Activated CD4-positive, alpha-beta T cell treated with anti-CD3 and anti-CD28 coated beads, Interleukin-2, amount 10 ng/mL, durations not matched to agents 24 days and 14 days (primary cell): ENCODE results near the gene DDX21. TPM values are rescaled to one million over a fixed set of nuclear protein-coding genes. Genes with fewer than 3 reads are reported as not detected.
"Not testable (repeated sequence)": the region's sequence is repeated elsewhere in the genome, so short reads cannot be mapped to it uniquely, and the experiment has no call there.

Experiments used
- DNase-seq: peaks from one replicate; pipeline ENCODE4 v3.0.0; 2022
- H3K27ac Mint-ChIP-seq: one replicate; pipeline ENCODE4 v1.8.0; 2022; ENCODE audit warnings: mild to moderate bottlenecking, mixed read lengths
- H3K27me3 Mint-ChIP-seq: one replicate; pipeline ENCODE4 v1.8.0; 2022; ENCODE audit warnings: mixed read lengths
- H3K36me3 Mint-ChIP-seq: one replicate; pipeline ENCODE4 v1.8.0; 2022; ENCODE audit warnings: low read depth, mild to moderate bottlenecking, mixed read lengths
- H3K4me1 Mint-ChIP-seq: one replicate; pipeline ENCODE4 v1.8.0; 2021; ENCODE audit warnings: mixed read lengths
- H3K4me3 Mint-ChIP-seq: one replicate; pipeline ENCODE4 v1.8.0; 2022; ENCODE audit warnings: mild to moderate bottlenecking, moderate library complexity, mixed read lengths
- H3K9me3 Mint-ChIP-seq: one replicate; pipeline ENCODE4 v1.8.0; 2021; ENCODE audit warnings: mixed read lengths
- intact Hi-C: fragments of 100-400 bp; cut with micrococcal nuclease; formaldehyde crosslinking; loops from one replicate; pipeline ENCODE4 v1.15.1; 2023
- total RNA-seq: library from RNA; stranded (reverse); gene quantifications from 2 replicates; pipeline ENCODE4 v1.2.3, GENCODE V29; 2022

The DDX21 gene
- 284 and 286 TPM in 2 replicates for total RNA-seq

DNA sequence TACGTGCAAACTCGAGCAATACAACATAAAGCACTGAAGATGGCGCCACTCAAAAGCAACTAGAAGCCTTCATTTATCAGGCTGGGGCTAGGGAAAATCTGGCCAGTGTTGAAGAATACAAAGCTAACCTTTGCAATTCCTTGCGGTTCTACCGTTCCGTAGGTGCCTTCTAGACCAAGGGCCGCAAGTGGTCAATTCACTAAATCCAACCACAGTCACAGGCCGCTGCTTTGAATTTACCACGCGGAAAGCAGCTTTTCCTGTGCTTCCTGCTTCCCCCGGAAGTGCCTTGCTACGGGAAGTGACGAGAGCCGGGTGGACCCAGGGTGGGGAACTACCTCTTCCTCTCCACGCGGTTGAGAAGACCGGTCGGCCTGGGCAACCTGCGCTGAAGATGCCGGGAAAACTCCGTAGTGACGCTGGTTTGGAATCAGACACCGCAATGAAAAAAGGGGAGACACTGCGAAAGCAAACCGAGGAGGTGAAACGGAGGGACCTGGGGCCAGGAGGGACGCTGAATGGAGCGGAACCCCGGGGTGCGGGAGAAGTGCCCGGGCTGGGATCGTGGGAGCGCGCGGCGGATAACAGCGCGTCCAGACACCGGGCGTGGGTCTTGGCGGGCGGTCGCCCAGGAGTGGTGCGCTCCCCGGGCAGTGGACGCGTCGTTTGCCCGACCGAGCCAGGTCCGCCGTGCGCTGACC lies at the start of gene DDX21:
Gene DDX21 (plus strand): TSS at position 339 of the 701 bp plus-strand sequence. CDS start 56 bp downstream, at position 395.
- DNase-seq, result peak; percentile 97
- Mint-ChIP-seq H3K36me3 (peaks cover 52% of the 10 kb centered on the region), H3K4me1 (peaks cover 26% of the 10 kb centered on the region), H3K4me3 (peak within 1 kb of the TSS; percentile 93), H3K27me3 (no peaks in the 10 kb centered on the region), H3K27ac (peak within 1 kb of the TSS; percentile 99), H3K9me3 (no peaks in the 10 kb centered on the region)
- intact Hi-C loops, result loop anchor here (1.0 to 2.0 kb wide), 3 partner anchors 55 to 267 kb away; partner anchors contain the start of gene DDX50

DNA sequence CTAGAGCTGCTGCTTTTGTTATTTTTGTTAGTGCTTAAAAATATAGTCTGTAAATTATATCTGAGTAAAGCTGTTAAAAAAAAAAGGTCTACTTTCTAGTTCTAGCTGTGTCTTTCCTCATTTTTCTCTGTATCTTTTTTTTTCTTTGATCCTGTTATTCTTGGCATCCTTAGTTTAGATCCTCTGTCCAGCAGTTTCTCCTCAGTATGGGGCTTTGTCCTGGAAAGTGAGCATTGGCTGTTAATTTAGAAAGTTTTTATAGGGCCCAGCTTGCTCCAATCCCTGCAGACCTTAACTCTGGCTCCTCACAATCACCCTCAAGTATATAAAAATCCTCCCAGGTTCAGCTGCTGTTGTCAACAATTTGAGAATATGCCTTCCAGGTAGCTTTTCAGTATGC lies 31.4 kb upstream of the DDX21 start:
- intact Hi-C loops, result no loop called here
- H3K27me3 Mint-ChIP-seq, result no peaks in the 10 kb centered on the region
- H3K4me1 Mint-ChIP-seq, result peaks cover 7% of the 10 kb centered on the region
- H3K4me3 Mint-ChIP-seq, result no peak overlapping the region
- H3K27ac Mint-ChIP-seq, result no peak overlapping the region
- no peak for DNase-seq
- H3K9me3 Mint-ChIP-seq, result no peaks in the 10 kb centered on the region
- H3K36me3 Mint-ChIP-seq, result peaks cover 39% of the 10 kb centered on the region

DNA sequence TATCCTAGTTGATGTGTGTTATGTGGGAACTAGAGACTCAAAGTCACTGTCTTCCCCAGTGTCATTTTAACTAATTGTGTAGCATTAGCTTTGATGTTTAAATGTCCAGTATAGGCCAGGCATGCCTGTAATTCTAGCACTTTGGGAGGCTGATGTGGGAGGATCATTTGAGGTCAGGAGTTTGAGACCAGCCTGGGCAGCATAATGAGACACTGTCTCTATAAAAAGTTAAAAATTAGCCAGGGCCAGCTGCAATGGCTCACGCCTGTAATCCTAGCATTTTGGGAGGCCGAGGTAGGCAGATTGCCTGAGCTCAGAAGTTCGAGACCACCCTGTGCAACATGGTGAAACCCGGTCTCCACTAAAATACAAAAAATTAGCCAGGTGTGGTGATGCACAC lies 30.5 kb upstream of the DDX21 start:
- H3K4me3 Mint-ChIP-seq, result no peak overlapping the region
- no peaks in the 10 kb centered on the region for H3K27me3 Mint-ChIP-seq
- H3K36me3 Mint-ChIP-seq, result peaks cover 40% of the 10 kb centered on the region
- peaks cover 7% of the 10 kb centered on the region for H3K4me1 Mint-ChIP-seq
- intact Hi-C loops, result no loop called here
- no peak overlapping the region for H3K27ac Mint-ChIP-seq
- no peak for DNase-seq
- no peaks in the 10 kb centered on the region for H3K9me3 Mint-ChIP-seq

DNA sequence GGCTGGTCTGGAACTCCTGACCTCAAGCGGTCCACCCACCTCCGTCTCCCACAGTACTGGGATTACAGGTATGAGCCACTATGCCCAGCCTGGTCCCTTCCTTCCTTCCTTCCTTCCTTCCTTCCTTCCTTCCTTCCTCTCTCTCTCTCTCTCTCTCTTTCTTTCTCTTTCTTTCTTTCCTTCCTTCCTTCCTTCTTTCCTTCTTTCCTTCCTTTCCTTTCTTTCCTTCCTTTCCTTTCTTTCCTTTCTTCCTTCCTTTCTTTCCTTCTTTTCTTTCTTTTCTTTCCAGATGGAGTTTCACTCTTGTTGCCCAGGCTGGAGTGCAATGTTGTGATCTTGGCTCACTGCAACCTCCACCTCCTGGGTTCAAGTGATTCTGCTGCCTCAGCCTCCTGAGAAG lies 26.8 kb upstream of the DDX21 start:
- not testable (repeated sequence) for H3K27ac Mint-ChIP-seq, H3K9me3 Mint-ChIP-seq, H3K4me3 Mint-ChIP-seq

DNA sequence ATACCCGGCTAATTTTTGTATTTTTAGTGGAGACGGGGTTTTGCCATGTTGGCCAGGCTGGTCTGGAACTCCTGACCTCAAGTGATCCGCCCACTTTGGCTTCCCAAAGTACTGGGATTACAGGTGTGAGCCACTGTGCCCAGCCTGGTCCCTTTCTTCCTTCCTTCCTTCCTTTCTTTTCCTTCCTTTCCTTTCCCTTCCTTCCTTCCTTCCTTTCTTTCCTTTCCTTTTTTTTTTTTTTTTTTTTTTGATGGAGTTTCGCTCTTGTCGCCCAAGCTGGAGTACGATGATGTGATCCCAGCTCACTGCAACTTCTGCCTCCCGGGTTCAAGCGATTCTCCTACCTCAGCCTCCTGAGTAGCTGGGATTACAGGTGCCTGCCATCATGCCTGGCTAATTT lies 26.1 kb upstream of the DDX21 start:
- peaks cover 47% of the 10 kb centered on the region for H3K36me3 Mint-ChIP-seq
- H3K4me3 Mint-ChIP-seq, H3K4me1 Mint-ChIP-seq, intact Hi-C loops, H3K27ac Mint-ChIP-seq, H3K9me3 Mint-ChIP-seq, H3K27me3 Mint-ChIP-seq, DNase-seq: not testable (repeated sequence)

More for the DNA sequence above, 26.8 kb upstream of the DDX21 start:
- intact Hi-C loops, DNase-seq, H3K4me1 Mint-ChIP-seq, H3K27me3 Mint-ChIP-seq: not testable (repeated sequence)
- peaks cover 50% of the 10 kb centered on the region for H3K36me3 Mint-ChIP-seq

DNA sequence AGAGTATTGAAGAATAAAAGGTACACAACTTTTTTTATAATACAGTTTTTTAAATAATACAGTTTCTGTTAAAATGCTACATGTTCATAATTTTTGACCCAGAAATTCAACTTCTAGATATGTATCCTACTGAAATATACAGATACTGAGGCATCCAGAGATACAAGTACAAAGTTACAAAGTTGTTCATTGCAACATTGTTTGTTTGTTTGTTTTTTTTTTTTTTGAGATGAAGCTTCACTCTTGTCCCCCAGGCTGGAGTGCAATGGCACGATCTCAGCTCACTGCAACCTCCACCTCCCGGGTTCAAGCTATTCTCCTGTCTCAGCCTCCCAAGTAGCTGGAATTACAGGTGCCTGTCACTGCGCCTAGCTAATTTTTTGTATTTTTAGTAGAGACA lies 23.1 kb upstream of the DDX21 start:
- H3K4me3 Mint-ChIP-seq, H3K9me3 Mint-ChIP-seq, H3K4me1 Mint-ChIP-seq, H3K27me3 Mint-ChIP-seq, DNase-seq, H3K27ac Mint-ChIP-seq, intact Hi-C loops: not testable (repeated sequence)
- peaks cover 52% of the 10 kb centered on the region for H3K36me3 Mint-ChIP-seq

DNA sequence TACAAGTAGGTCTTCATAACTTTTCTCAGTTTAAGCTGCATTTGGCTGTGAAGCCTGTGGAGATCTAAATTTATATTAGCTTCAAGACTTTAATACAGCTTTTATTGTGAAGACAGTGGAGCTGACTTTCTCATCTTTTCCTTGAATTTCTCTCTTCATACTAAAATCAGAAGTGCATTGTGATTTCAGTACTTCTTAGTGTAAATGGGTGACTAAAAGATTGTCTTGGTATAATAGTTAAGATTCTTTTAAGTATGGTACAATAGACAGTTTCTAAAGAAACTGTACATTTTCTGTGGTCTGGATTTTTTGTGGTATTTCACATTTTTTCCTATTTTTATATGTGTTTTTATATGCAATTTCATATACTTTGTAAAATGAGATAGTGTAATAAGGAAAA lies 21.0 kb upstream of the DDX21 start:
- Mint-ChIP-seq H3K27me3 (no peaks in the 10 kb centered on the region), H3K4me3 (no peak overlapping the region), H3K9me3 (no peaks in the 10 kb centered on the region), H3K36me3 (peaks cover 55% of the 10 kb centered on the region), H3K27ac (no peak overlapping the region), H3K4me1 (peaks cover 9% of the 10 kb centered on the region)
- intact Hi-C loops, result no loop called here
- no peak for DNase-seq

DNA sequence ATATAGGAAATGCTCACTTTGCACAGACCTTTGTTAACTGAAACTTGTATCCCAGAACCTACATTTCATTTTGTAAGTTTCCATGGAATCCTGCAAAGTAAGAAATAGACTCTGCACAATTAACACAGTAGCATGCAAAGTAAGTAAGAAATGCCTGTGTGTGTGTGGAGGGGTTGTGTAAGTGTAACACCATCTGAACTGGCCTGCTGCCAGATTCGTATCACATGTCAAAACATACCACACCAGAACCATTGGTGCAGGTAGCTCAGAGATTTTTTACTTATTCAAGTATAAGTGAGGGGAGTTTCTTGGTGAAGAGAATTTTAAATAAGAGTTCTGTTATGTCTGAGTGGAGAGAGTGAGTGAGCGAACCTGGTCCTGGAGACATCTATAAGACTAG lies 17.9 kb upstream of the DDX21 start:
- Mint-ChIP-seq H3K4me1 (peaks cover 6% of the 10 kb centered on the region), H3K27me3 (no peaks in the 10 kb centered on the region), H3K27ac (no peak overlapping the region), H3K4me3 (no peak overlapping the region), H3K9me3 (no peaks in the 10 kb centered on the region), H3K36me3 (peaks cover 41% of the 10 kb centered on the region)
- intact Hi-C loops, result no loop called here
- no peak for DNase-seq

DNA sequence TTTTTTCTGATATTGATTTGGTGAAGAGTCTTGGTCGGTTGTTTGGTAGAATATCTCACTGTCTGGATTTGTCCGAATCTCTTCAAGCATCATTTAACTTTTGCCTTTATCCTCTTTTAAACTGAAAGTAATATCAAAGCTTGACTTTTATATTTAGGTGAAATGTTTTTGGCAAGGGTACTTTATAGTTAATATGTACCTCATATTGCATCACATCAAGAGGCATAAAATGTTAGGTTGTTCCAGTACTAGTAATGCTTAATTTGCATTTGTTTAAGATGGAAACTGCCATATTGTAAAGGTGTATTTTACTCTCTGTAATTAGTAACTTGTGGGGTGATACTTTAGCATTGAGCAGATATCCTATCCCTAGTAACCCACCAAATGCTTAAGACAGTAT lies 17.1 kb upstream of the DDX21 start:
- Mint-ChIP-seq H3K36me3 (peaks cover 41% of the 10 kb centered on the region), H3K27ac (no peak overlapping the region)

DNA sequence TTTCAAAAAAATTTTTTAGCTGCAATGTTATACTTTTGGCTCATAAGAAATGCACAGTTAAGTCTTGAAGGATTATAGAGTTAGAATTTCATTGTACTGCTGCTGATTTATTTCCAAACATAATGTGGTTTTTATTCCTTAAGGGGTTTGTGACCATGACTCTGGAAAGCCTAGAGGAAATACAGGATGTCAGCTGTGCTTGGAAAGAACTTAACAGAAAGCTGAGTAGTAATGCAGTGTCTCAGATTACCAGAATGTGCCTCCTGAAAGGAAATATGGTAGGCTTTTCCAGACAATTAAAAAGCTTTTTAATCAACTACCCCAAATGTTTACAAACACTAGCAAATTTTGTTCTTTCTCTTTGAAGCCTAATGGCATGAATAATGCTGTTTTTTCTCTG lies 15.1 kb upstream of the DDX21 start:
- H3K4me3 Mint-ChIP-seq, DNase-seq, H3K4me1 Mint-ChIP-seq, H3K27ac Mint-ChIP-seq, H3K27me3 Mint-ChIP-seq, intact Hi-C loops, H3K9me3 Mint-ChIP-seq: not testable (repeated sequence)
- H3K36me3 Mint-ChIP-seq, result peaks cover 37% of the 10 kb centered on the region

More for the DNA sequence above, 17.1 kb upstream of the DDX21 start:
- H3K9me3 Mint-ChIP-seq, result no peaks in the 10 kb centered on the region
- no peaks in the 10 kb centered on the region for H3K27me3 Mint-ChIP-seq
- no peak for DNase-seq
- no peak overlapping the region for H3K4me3 Mint-ChIP-seq
- peaks cover 6% of the 10 kb centered on the region for H3K4me1 Mint-ChIP-seq
- intact Hi-C loops, result no loop called here

DNA sequence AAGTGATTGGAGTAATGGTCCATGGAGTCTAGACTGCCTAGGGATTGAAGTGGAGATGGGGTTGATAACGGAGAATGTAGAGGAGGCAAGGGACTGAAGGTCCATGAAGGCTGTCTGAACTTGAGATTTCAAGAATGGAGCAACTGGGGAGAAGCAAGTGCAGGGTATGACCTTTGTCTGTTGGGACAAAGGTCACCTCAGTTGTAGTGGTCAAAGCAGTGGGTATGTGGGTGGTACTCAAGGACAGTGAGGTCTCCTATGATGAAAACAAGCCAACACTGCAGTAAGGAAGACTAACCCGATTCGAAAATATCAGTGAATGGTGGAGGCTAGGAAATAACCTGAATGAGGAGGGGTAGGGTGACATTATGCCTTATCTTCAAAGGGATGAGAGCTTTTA lies 5.4 kb upstream of the DDX21 start:
- H3K36me3 Mint-ChIP-seq, result peaks cover 29% of the 10 kb centered on the region
- H3K27ac Mint-ChIP-seq, result no peak overlapping the region
- H3K4me3 Mint-ChIP-seq, result no peak overlapping the region
- no peaks in the 10 kb centered on the region for H3K9me3 Mint-ChIP-seq
- H3K4me1 Mint-ChIP-seq, result peaks cover 2% of the 10 kb centered on the region
- intact Hi-C loops, result no loop called here
- DNase-seq, result no peak
- H3K27me3 Mint-ChIP-seq, result no peaks in the 10 kb centered on the region

DNA sequence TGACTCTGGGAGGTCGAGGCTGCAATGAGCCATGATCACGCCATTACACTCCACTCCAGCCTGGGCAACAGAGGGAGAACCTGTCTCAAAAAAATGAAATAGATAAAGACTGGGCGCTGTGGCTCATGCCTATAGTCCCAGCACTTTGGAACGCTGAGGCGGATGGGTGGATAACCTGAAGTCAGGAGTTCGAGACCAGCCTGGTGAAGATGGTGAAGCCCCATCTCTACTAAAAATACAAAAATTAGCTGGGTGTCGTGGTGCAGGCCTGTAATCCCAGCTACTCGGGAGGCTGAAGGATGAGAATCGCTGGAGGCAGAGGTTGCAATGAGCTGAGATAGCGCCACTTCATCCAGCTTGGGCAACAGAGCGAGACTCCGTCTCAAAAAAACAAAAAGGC lies 1.1 kb upstream of the DDX21 start:
- Mint-ChIP-seq H3K27me3 (no peaks in the 10 kb centered on the region), H3K27ac (peak overlapping the region; percentile 84), H3K36me3 (peaks cover 43% of the 10 kb centered on the region), H3K4me3 (peak overlapping the region; percentile 93), H3K9me3 (no peaks in the 10 kb centered on the region), H3K4me1 (peaks cover 23% of the 10 kb centered on the region)
- DNase-seq, result peak; percentile 56
- intact Hi-C loops, result no loop called here

DNA sequence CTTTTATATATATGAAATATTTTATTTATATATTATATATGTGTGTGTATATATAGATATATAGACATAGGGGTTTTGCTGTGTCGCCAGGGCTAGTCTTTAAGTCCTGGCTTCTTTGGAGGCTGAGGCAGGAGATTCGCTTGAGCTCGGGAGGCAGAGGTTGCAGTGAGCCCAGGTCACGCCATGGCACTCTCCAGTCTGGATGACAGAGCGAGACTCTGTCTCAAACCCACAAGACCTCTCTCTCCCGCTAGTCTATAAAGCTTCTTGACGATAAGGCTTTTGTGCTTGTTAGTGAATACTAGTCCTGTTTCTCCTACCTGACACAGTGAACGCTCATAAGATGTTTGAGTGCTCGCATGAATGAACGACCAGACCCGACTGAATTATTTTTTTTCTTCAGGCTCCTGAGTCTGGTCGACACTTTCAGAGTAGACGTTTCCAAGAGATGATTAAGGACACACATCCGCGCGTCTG lies 577 bp upstream of the DDX21 start:
- Mint-ChIP-seq H3K4me3 (peak overlapping the region; percentile 93), H3K4me1 (peaks cover 26% of the 10 kb centered on the region), H3K9me3 (no peaks in the 10 kb centered on the region), H3K27ac (peak overlapping the region; percentile 99), H3K27me3 (no peaks in the 10 kb centered on the region), H3K36me3 (peaks cover 47% of the 10 kb centered on the region)
- DNase-seq, result no peak
- intact Hi-C loops, result no loop called here

DNA sequence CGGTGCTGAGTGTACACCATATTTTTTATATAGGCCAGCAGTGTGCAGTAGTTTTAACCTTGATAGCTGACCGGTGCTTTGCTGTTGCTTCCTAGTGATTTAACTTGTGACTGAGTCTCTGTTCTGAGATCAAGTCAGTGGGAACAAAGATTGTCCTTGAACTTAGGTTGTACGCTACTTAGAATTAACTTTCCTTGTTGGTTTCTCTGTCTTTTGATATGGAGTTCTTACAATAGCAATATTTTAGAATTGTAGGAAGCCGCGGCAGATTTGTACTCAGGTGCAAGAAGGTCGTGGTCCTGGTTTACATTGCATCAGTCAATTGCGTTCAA lies 1.3 kb downstream of the DDX21 start:
- no peaks in the 10 kb centered on the region for H3K9me3 Mint-ChIP-seq
- no peak for DNase-seq
- H3K4me1 Mint-ChIP-seq, result peaks cover 35% of the 10 kb centered on the region
- H3K4me3 Mint-ChIP-seq, result peak overlapping the region; percentile 93
- intact Hi-C loops, result loop anchor here (1.0 to 2.0 kb wide), 3 partner anchors 31 to 266 kb away; partner anchors contain the start of gene KIFBP
- H3K27ac Mint-ChIP-seq, result peak overlapping the region; percentile 99
- H3K27me3 Mint-ChIP-seq, result no peaks in the 10 kb centered on the region
- peaks cover 62% of the 10 kb centered on the region for H3K36me3 Mint-ChIP-seq

DNA sequence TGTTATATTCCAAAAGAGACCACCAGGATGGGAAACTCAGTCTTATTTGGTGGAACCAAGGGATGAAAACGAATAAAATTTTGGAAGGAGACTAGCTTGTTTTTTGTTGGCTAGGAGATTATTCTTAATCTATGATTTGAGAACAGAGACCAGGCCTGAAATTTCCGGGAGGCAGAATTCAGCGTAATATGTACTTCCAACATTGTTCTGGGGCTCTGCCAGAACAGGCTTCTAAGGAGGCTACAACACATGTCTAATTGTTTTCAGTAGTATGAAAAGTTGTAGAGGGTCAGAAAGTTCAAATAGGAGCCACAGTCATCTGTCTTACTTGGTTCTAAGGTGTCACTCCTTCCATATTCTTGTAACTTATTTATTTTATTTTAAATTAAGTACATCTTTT lies 1.7 kb downstream of the DDX21 start:
- intact Hi-C loops, result loop anchor here (1.0 to 2.0 kb wide), 4 partner anchors 19 to 265 kb away; partner anchors contain the start of gene KIFBP

More for the DNA sequence above, 1.7 kb downstream of the DDX21 start:
- H3K36me3 Mint-ChIP-seq, result peaks cover 61% of the 10 kb centered on the region
- H3K27me3 Mint-ChIP-seq, result no peaks in the 10 kb centered on the region
- DNase-seq, result peak; percentile 58
- no peaks in the 10 kb centered on the region for H3K9me3 Mint-ChIP-seq
- peak overlapping the region; percentile 93 for H3K4me3 Mint-ChIP-seq
- H3K4me1 Mint-ChIP-seq, result peaks cover 36% of the 10 kb centered on the region
- H3K27ac Mint-ChIP-seq, result peak overlapping the region; percentile 99
